Activated naive CD8-positive, alpha-beta T cell treated with anti-CD3 and anti-CD28 coated beads for 36 hours (primary cell): ENCODE measurements around the gene SDS. TPM values are rescaled to one million over a fixed set of nuclear protein-coding genes. Genes with fewer than 3 reads are reported as not detected.
"Not testable (repeated sequence)": the region's sequence is repeated elsewhere in the genome, so short reads cannot be mapped to it uniquely, and the experiment has no call there.

Experiments used
- DNase-seq: peaks from one replicate; pipeline ENCODE4 v3.0.0; 2021
- H3K27ac Mint-ChIP-seq: one replicate; pipeline ENCODE4 v1.8.0; 2022; ENCODE audit warnings: mild to moderate bottlenecking, moderate library complexity, mixed read lengths
- H3K27me3 Mint-ChIP-seq: one replicate; pipeline ENCODE4 v1.8.0; 2022; ENCODE audit warnings: mild to moderate bottlenecking, mixed read lengths
- H3K36me3 Mint-ChIP-seq: one replicate; pipeline ENCODE4 v1.8.0; 2021; ENCODE audit warnings: mild to moderate bottlenecking, mixed read lengths
- H3K4me1 Mint-ChIP-seq: one replicate; pipeline ENCODE4 v1.8.0; 2021; ENCODE audit warnings: mixed read lengths
- H3K4me3 Mint-ChIP-seq: one replicate; pipeline ENCODE4 v1.8.0; 2022; ENCODE audit warnings: mild to moderate bottlenecking, moderate library complexity, mixed read lengths
- H3K9me3 Mint-ChIP-seq: one replicate; pipeline ENCODE4 v1.8.0; 2022; ENCODE audit warnings: mixed read lengths
- total RNA-seq, 2 experiments: library from RNA; stranded (reverse); gene quantifications; one replicate each; pipeline ENCODE4 v1.2.3, GENCODE V29; 2021

SDS gene
- total RNA-seq, 2 experiments from 2014 or later: not detected

DNA sequence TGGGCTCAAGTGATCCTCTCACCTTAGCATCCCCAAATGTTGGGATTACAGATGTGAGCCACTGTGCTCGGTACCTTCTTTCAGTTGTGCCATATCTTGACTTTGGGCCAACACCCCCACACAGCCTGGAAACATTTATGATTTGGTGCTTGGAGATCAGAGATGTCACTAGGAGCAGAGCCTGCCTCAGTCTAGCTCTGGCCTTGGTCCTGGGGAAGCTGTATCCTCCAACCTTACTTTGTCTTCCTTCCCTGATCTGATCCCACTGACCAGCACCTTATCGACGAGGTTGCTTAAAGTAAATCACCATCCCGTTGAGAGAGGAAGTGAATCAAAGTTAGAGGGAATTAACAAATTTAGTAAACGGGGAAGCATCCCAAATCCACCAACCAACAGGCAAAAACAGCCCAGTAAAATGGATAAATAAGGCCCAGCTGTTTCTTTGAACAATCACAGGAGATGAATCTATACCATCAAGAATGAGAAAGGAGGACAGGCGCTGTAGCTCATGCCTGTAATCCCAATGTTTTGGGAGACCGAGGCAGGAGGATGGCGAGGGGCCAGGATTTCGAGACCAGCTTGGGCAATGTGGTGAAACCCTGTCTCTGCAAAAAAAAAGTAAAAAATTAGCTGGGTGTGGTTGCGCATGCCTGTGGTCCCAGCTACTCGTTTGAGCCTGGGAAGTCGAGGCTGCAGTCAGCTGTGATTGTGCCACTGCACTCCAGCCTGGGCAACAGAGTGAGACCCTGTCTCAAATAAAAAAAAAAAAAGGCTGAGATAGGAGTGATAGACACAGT is 41.9 kb downstream of the SDS start:
- Mint-ChIP-seq H3K4me1 (peaks cover 16% of the 10 kb centered on the region), H3K27me3 (no peaks in the 10 kb centered on the region), H3K4me3 (no peak overlapping the region), H3K36me3 (peaks cover 2% of the 10 kb centered on the region), H3K27ac (no peak overlapping the region), H3K9me3 (no peaks in the 10 kb centered on the region)
- DNase-seq: no peak

DNA sequence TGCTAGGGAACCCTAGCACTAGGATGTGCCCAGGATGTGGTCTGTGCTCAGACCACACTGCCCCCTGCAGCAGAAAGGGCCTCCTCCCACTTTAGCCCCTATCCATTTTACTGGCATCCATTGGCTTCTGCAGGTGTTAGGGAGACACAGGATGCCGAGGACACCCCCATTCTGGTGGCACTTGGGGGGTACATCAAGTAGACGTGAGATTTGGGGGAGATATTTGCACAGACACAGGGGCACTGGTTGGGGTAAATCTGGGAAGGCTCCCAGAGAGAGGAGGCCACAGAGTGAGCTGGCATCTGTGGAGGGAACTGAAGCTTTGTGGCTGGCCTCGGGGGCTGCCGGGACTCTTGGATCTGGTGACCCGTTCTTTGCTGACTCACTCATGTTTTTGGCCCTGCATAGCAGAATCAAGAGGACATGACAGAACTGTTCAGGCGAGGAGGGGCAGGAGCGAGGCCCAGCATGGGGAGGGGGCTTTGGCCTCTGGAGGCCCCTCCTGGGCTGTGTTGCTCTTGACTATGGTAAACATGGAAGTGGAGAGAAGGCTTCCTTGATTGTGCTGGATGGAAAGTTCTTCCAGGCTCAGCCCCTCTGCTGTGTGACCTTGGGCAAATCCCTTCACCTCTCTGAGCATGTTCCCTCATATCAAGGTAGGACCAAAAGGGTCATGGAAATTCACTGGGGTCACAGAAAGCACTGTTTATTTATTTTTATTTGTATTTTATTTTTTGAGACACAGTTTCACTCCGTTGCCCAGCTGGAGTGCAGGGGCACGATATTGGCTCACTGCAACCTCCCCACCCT is 43.5 kb downstream of the SDS start:
- Mint-ChIP-seq H3K36me3 (peaks cover 2% of the 10 kb centered on the region), H3K4me3 (peak overlapping the region; percentile 82), H3K27me3 (no peaks in the 10 kb centered on the region), H3K9me3 (no peaks in the 10 kb centered on the region), H3K4me1 (peaks cover 16% of the 10 kb centered on the region), H3K27ac (no peak overlapping the region)
- no peak for DNase-seq

DNA sequence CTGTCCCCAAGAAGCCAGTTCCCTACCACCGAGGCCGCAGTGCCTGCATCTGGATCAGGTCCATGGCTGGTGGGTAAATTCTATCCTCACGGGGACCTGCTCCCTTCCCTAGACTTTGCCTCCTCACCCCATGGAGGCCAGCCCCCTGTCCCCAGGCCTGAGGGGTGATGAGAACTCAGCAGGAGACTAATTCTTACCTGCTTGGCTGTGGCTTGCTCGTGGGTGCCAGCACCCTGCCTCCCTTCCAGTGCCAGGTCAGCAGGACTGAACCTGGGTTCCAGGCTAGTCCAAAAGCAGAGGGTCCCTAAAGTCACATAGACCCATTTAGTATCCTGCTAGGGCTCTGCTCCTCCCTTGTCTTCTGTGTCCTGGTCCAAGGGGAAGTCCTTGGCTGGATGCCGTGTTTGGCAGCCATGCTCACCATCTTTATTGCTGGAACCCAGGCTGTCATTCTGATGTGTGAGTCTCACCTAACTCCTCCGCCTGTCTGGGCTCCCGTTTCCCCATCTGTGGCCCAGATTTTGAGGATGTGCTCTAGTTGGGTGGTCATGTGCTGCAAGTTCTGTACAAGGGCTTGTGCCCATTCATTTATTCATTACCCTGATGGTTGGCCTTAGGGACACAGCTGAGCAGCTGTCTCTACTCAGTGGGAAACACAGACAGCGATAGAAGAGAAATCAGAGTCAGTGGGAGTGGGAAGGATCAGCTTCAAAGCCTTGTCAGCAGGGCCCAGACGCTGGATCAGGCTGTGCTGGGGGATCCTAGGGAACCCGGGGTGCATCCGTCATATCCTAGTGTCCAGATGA is 44.4 kb downstream of the SDS start:
- peak overlapping the region; percentile 34 for H3K27ac Mint-ChIP-seq
- no peaks in the 10 kb centered on the region for H3K27me3 Mint-ChIP-seq
- peaks cover 2% of the 10 kb centered on the region for H3K36me3 Mint-ChIP-seq
- no peaks in the 10 kb centered on the region for H3K9me3 Mint-ChIP-seq
- DNase-seq: no peak
- peaks cover 16% of the 10 kb centered on the region for H3K4me1 Mint-ChIP-seq
- peak overlapping the region; percentile 82 for H3K4me3 Mint-ChIP-seq

DNA sequence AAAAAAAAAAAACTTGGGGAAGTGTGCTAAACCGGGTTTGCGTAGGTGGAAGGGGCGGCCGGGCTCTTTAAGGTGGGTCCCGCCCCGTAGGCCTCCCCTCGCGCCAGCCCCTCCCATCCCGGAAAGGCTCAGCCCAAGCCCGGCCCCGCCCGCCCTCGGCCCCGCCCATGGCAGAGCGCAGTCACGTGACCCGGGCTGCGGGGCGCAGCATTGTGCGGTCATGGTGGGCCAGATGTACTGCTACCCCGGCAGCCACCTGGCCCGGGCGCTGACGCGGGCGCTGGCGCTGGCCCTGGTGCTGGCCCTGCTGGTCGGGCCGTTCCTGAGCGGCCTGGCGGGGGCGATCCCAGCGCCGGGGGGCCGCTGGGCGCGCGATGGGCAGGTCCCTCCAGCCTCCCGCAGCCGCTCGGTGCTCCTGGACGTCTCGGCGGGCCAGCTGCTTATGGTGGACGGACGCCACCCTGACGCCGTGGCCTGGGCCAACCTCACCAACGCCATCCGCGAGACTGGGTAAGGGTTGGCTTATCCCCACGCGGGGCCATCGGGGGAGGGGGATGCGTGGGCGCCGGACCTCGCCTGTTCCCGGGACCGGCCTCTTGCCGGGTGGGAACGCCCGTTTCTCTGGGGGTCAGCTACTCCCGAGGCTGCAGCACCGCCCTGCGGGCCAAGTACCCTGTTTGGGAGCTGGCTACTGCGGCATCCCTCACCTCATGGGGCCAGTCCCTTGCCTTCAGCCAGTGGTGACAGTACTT is 45.1 kb downstream of the SDS start, which contains the start of gene PLBD2:
PLBD2 (plus strand) TSS at position 207 of the 752 bp plus-strand sequence; CDS start at position 221, 14 bp downstream.
- H3K27me3 Mint-ChIP-seq: no peaks in the 10 kb centered on the region
- no peaks in the 10 kb centered on the region for H3K36me3 Mint-ChIP-seq
- no peaks in the 10 kb centered on the region for H3K9me3 Mint-ChIP-seq
- peaks cover 14% of the 10 kb centered on the region for H3K4me1 Mint-ChIP-seq
- DNase-seq: peak; percentile 94
- H3K4me3 Mint-ChIP-seq: peak within 1 kb of the TSS; percentile 88
- peak within 1 kb of the TSS; percentile 87 for H3K27ac Mint-ChIP-seq

DNA sequence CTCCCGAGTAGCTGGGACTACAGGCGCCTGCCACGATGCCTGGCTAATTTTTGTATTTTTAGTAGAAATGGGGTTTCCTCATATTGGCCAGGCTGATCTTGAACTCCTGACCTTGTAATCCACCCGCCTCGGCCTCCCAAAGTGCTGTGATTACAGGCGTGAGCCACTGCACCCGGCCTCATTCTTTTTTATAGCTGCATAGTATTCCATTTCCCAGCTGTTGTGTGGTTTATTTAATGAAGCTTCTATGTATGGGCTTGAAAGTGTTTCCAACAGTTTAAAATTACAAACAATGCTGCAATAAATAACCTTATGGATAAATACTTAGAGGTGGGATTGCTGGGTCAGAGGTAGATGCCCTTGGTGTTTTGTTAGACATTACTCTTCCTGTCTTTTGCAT is 49.5 kb downstream of the SDS start:
- not testable (repeated sequence) for H3K9me3 Mint-ChIP-seq, H3K36me3 Mint-ChIP-seq, H3K4me3 Mint-ChIP-seq, DNase-seq, H3K4me1 Mint-ChIP-seq, H3K27me3 Mint-ChIP-seq, H3K27ac Mint-ChIP-seq

DNA sequence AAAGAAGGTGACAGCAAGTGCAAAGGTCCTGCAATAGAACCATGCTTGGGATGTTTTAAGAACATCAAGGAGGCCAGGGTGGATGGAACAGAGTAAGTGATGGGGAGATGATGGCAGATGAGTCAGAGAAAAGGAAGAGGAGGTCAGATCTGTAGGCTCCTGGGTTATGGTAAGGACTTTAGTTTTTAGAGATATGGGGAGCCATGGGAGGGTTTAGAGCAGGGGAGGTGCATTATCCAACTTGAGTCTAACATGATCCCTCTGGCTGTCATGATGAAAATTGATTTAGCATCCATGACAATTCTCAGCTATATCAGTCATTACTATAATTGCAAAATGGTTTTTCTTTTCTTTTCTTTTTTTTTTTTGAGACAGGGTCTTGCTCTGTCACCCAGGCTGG is 52.6 kb downstream of the SDS start:
- no peak overlapping the region for H3K27ac Mint-ChIP-seq
- no peaks in the 10 kb centered on the region for H3K36me3 Mint-ChIP-seq
- no peaks in the 10 kb centered on the region for H3K4me1 Mint-ChIP-seq
- no peak for DNase-seq
- no peaks in the 10 kb centered on the region for H3K9me3 Mint-ChIP-seq
- H3K27me3 Mint-ChIP-seq: peaks cover 4% of the 10 kb centered on the region
- H3K4me3 Mint-ChIP-seq: no peak overlapping the region

DNA sequence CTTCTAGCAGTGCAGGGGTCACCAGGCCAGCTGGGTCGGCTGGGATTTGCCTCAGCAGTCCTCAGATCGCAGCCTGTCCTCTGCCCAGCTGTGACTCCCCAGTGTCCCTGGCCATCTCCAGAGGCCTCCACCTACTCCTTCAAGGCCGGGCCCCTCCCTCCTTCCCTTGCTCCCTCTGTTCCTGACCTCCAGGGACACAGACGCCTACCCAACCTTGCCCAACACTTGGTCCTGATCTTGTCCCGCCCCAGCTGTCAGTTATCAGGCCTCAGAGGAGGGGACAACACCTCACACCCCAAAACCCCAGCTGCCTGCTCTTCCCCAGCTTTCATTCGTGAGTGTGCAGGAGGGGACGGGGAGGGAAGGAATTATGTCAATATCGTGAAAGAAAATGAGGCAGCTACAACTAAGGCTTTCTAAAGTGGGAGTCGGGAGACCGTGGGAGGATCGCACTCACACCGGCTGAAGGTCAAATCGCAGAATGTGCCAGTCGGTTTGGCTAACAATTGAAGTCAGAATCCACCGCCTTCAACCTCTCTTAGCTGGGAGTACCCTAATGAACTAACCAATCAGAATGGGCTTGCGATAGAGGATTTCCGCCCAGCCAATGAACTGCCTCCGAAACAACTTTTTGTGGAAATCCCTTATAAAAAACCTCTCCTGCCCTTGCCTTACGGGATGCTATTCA is 54.7 kb downstream of the SDS start:
- Mint-ChIP-seq H3K9me3 (no peaks in the 10 kb centered on the region), H3K36me3 (no peaks in the 10 kb centered on the region), H3K4me3 (no peak overlapping the region), H3K27me3 (peaks cover 4% of the 10 kb centered on the region), H3K27ac (no peak overlapping the region), H3K4me1 (no peaks in the 10 kb centered on the region)
- no peak for DNase-seq

DNA sequence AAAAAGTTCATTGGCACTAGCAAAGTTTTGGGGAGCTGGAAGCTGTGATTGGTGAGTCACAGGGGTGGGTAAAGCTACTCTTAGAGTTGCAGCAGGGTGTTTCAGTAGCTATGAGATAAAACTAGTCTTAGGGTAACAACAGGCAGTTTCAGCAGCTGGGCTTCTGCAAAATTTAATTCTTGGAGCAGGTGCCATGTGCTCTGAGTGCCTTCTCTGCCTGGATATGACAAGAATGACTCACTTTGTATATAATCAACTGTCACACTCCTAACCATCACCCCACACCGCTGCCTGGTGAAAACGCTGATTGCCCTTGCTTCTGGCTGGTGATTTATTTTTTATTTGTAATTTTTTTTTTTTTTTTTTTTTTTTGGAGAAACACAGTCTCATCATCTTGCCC is 55.8 kb downstream of the SDS start:
- Mint-ChIP-seq H3K4me3 (no peak overlapping the region), H3K9me3 (no peaks in the 10 kb centered on the region), H3K4me1 (no peaks in the 10 kb centered on the region), H3K36me3 (no peaks in the 10 kb centered on the region), H3K27ac (no peak overlapping the region), H3K27me3 (peaks cover 4% of the 10 kb centered on the region)
- no peak for DNase-seq

DNA sequence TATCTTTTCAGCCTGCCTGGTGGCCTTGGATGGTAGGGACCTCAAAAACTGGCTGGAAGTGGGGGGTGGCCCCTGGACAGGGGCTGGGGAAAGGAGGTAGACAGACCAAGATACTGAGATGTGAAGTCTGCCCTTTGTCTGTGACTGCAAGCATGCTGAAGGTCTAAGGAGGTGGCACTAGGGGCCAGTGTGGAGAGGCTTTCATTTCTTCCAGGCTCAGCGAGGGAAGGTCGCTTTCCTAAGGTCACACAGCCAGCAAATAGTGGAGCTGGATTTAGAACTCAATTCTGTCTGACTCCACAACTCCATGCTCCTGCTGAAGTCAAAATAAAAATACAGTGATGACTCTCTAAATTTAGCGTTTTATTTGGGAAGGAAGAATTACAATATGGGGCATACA is 56.6 kb downstream of the SDS start:
- DNase-seq: no peak
- H3K36me3 Mint-ChIP-seq: no peaks in the 10 kb centered on the region
- H3K27me3 Mint-ChIP-seq: no peaks in the 10 kb centered on the region
- no peak overlapping the region for H3K27ac Mint-ChIP-seq
- H3K4me1 Mint-ChIP-seq: no peaks in the 10 kb centered on the region
- no peak overlapping the region for H3K4me3 Mint-ChIP-seq
- no peaks in the 10 kb centered on the region for H3K9me3 Mint-ChIP-seq

DNA sequence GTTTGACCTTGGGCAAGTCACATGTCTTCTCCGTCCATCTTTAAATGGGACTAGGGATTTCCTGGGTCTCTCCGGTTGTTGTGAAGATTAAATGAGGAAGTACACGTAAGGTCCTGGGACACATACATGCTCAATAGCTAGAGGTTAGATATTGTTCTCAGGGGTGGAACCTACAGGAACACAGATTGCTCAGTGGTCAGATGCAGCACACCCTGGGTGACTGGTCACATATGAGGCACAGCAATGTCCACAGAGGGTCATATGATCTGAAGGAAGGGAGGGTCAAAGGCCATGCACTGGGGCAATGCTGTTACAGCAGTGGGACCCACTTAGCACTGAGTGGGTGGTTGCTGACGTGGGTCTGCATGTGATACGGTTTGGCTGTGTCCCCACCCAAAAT is 57.3 kb downstream of the SDS start:
- H3K9me3 Mint-ChIP-seq: no peaks in the 10 kb centered on the region
- no peaks in the 10 kb centered on the region for H3K27me3 Mint-ChIP-seq
- H3K4me3 Mint-ChIP-seq: no peak overlapping the region
- no peaks in the 10 kb centered on the region for H3K36me3 Mint-ChIP-seq
- H3K27ac Mint-ChIP-seq: no peak overlapping the region
- no peak for DNase-seq
- H3K4me1 Mint-ChIP-seq: no peaks in the 10 kb centered on the region

DNA sequence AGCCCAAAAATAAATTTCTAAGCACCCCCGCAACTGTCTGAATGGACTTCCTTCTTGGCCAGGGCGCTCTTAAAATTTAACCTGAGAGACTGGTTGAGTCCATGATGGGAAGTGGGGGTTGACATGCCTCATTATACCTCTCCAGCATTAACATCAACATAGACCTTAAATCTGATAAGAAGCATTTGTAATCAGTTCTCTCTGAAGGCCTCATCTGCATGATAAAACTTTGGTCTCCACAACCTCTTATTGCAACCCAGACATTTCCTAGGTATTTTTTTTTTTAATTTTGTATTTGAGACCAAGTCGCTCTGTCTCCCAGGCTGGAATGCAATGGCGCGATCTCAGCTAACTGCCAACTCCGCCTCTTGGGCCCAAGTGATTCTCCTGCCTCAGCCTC is 58.4 kb downstream of the SDS start:
- Mint-ChIP-seq H3K9me3 (no peaks in the 10 kb centered on the region), H3K27ac (no peak overlapping the region), H3K4me3 (no peak overlapping the region), H3K36me3 (no peaks in the 10 kb centered on the region), H3K27me3 (no peaks in the 10 kb centered on the region), H3K4me1 (no peaks in the 10 kb centered on the region)
- DNase-seq: no peak
